ENCODE data around the gene PRDM7.

The PRDM7 gene

GRCh38 chr16:90020260-90020837 lies 56.8 kb downstream of the PRDM7 start:
- Histone ChIP-seq H3K27me3 (ENCODE audit: insufficient read depth, poor library complexity, severe bottlenecking) (no peaks in the 10 kb centered on the region), H3K36me3 (ENCODE audit: low read depth) (no peaks in the 10 kb centered on the region), H3K9me3 (ENCODE audit: severe bottlenecking) (no peaks in the 10 kb centered on the region), H3K27ac (ENCODE audit: poor library complexity, severe bottlenecking) (peak overlapping the region; percentile 61), H3K4me3 (ENCODE audit: severe bottlenecking) (peak overlapping the region; percentile 87), H3K4me1 (ENCODE audit: insufficient read depth, poor library complexity, severe bottlenecking) (peaks cover 19% of the 10 kb centered on the region)
- peak; percentile 4; the same call in 2 of the 3 replicates for ATAC-seq (ENCODE audit: low read depth)
- no peak for DNase-seq (ENCODE audit: low spot score)
- TF ChIP-seq, protein P1, sequence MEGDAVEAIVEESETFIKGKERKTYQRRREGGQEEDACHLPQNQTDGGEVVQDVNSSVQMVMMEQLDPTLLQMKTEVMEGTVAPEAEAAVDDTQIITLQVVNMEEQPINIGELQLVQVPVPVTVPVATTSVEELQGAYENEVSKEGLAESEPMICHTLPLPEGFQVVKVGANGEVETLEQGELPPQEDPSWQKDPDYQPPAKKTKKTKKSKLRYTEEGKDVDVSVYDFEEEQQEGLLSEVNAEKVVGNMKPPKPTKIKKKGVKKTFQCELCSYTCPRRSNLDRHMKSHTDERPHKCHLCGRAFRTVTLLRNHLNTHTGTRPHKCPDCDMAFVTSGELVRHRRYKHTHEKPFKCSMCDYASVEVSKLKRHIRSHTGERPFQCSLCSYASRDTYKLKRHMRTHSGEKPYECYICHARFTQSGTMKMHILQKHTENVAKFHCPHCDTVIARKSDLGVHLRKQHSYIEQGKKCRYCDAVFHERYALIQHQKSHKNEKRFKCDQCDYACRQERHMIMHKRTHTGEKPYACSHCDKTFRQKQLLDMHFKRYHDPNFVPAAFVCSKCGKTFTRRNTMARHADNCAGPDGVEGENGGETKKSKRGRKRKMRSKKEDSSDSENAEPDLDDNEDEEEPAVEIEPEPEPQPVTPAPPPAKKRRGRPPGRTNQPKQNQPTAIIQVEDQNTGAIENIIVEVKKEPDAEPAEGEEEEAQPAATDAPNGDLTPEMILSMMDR (IDR thresholded peaks at IDR 0.05; ENCODE audit: poor library complexity, severe bottlenecking): no peak

GRCh38 chr16:90019543-90020259 lies 57.4 kb downstream of the PRDM7 start:
- DNase-seq (ENCODE audit: low spot score): no peak
- TF ChIP-seq, protein P1 (IDR thresholded peaks at IDR 0.05; ENCODE audit: poor library complexity, severe bottlenecking): peak; percentile 95

DNA sequence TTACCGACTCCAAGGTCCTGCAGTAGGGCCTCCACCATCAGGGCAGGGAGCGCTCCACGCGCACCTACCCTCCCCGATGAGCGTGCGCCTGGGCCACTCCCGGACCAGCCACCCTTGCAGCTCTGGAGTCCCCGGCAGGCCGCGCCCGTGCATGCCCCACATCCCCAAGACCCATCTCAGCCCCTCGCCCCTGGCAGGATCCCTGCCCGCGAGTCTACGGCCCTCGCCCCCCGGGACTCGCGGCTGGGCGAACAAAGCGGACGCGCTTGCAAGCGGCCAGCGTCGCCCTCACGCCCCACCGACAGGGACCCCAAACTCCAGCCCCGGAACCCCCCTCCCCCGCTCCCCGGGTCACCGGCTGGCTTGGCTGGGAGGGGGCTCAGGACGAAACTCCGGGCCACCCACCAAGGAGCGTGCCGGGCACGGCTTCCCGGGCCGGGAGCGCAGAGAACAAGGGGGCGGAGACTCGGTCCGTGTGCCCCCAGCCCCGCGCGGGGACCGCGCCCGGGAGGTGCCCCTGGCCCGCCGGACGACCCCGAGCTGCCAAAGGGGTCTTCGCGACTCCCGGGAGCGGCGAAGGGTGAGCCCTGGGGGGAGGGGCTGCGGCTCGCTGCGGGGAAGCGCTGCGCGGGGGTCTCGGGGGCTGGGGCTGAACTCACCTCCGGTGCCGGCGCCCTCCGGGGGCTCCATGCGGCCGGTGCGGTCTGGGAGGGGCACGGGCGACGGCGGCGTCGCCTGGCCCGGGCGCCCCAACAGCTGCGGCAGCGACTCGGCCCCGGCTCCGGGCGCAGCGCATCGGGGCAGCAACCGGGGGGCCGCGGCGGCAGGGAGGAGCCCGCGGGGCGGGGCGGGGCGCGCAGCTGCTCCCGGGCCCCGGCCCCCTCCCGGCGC lies 58.2 kb downstream of the PRDM7 start, which contains the start of gene DBNDD1:
Gene DBNDD1, minus strand, starts transcription at position 805 of the 891 bp plus-strand sequence. Its CDS starts 115 bp downstream, at position 690.
- Histone ChIP-seq H3K4me3 (ENCODE audit: severe bottlenecking) (peak within 1 kb of the TSS; percentile 87), H3K27ac (ENCODE audit: poor library complexity, severe bottlenecking) (peak within 1 kb of the TSS; percentile 61), H3K27me3 (ENCODE audit: insufficient read depth, poor library complexity, severe bottlenecking) (no peaks in the 10 kb centered on the region), H3K36me3 (ENCODE audit: low read depth) (no peaks in the 10 kb centered on the region), H3K4me1 (ENCODE audit: insufficient read depth, poor library complexity, severe bottlenecking) (peaks cover 19% of the 10 kb centered on the region), H3K9me3 (ENCODE audit: severe bottlenecking) (no peaks in the 10 kb centered on the region)
- DNase-seq (ENCODE audit: low spot score) (no peak), ATAC-seq (ENCODE audit: low read depth) (peak; percentile 56)
- TF ChIP-seq, protein P1 (IDR thresholded peaks at IDR 0.05; ENCODE audit: poor library complexity, severe bottlenecking): no peak

More at GRCh38 chr16:90019543-90020259, 57.4 kb downstream of the PRDM7 start:
- Histone ChIP-seq H3K4me3 (ENCODE audit: severe bottlenecking) (peak overlapping the region; percentile 87), H3K27me3 (ENCODE audit: insufficient read depth, poor library complexity, severe bottlenecking) (no peaks in the 10 kb centered on the region), H3K36me3 (ENCODE audit: low read depth) (no peaks in the 10 kb centered on the region), H3K9me3 (ENCODE audit: severe bottlenecking) (no peaks in the 10 kb centered on the region), H3K4me1 (ENCODE audit: insufficient read depth, poor library complexity, severe bottlenecking) (peaks cover 19% of the 10 kb centered on the region), H3K27ac (ENCODE audit: poor library complexity, severe bottlenecking) (peak overlapping the region; percentile 61)
- peak; percentile 10 for ATAC-seq (ENCODE audit: low read depth)

GRCh38 chr16:90018297-90018651 lies 58.9 kb downstream of the PRDM7 start:
- no peaks in the 10 kb centered on the region for H3K27me3 ChIP-seq (ENCODE audit: insufficient read depth, poor library complexity, severe bottlenecking)
- TF ChIP-seq, protein P1 (IDR thresholded peaks at IDR 0.05; ENCODE audit: poor library complexity, severe bottlenecking): no peak
- no peaks in the 10 kb centered on the region for H3K9me3 ChIP-seq (ENCODE audit: severe bottlenecking)
- H3K27ac ChIP-seq (ENCODE audit: poor library complexity, severe bottlenecking): no peak overlapping the region
- H3K4me3 ChIP-seq (ENCODE audit: severe bottlenecking): peak overlapping the region; percentile 87
- ATAC-seq (ENCODE audit: low read depth) (peak; percentile 1; the same call in 1 of the 3 replicates), DNase-seq (ENCODE audit: low spot score) (no peak)
- peaks cover 19% of the 10 kb centered on the region for H3K4me1 ChIP-seq (ENCODE audit: insufficient read depth, poor library complexity, severe bottlenecking)
- H3K36me3 ChIP-seq (ENCODE audit: low read depth): no peaks in the 10 kb centered on the region

Measured in RWPE2 (cell line).